ENCODE results near the gene C19orf12.
A peak's percentile ranks its signal among the peaks of the same experiment; 100 is the strongest.
"Not testable (repeated sequence)": the region's sequence is repeated elsewhere in the genome, so short reads cannot be mapped to it uniquely, and the experiment has no call there.

C19orf12 gene

GRCh38 chr19:29677001-29677817, 37.9 kb downstream of the C19orf12 start:
- H3K4me3 ChIP-seq (ENCODE audit: low read depth, low read length), result no peak overlapping the region

GRCh38 chr19:29676586-29676985, 38.5 kb downstream of the C19orf12 start:
- H3K4me3 ChIP-seq (ENCODE audit: low read depth, low read length), result no peak overlapping the region

- H3K4me3 ChIP-seq (ENCODE audit: low read depth, low read length), result no peak overlapping the region
Observed at GRCh38 chr19:29675650-29676186, 39.3 kb downstream of the C19orf12 start.

GRCh38 chr19:29675120-29675649, 39.9 kb downstream of the C19orf12 start:
- H3K4me3 ChIP-seq (ENCODE audit: low read depth, low read length), result no peak overlapping the region

GRCh38 chr19:29674374-29675119, 40.5 kb downstream of the C19orf12 start:
- H3K4me3 ChIP-seq (ENCODE audit: low read depth, low read length), result no peak overlapping the region

GRCh38 chr19:29673451-29674371, 41.4 kb downstream of the C19orf12 start:
- H3K4me3 ChIP-seq (ENCODE audit: low read depth, low read length), result no peak overlapping the region

GRCh38 chr19:29672933-29673336, 42.1 kb downstream of the C19orf12 start:
- no peak overlapping the region for H3K4me3 ChIP-seq (ENCODE audit: low read depth, low read length)

- no peak overlapping the region for H3K4me3 ChIP-seq (ENCODE audit: low read depth, low read length)
Observed at GRCh38 chr19:29672319-29672932, 42.6 kb downstream of the C19orf12 start.

GRCh38 chr19:29671393-29672160, 43.5 kb downstream of the C19orf12 start:
- H3K4me3 ChIP-seq (ENCODE audit: low read depth, low read length), result no peak overlapping the region

- H3K4me3 ChIP-seq (ENCODE audit: low read depth, low read length), result not testable (repeated sequence)
Observed at GRCh38 chr19:29671026-29671392, 44.1 kb downstream of the C19orf12 start.

GRCh38 chr19:29670255-29670654, 44.8 kb downstream of the C19orf12 start:
- H3K4me3 ChIP-seq (ENCODE audit: low read depth, low read length), result no peak overlapping the region

GRCh38 chr19:29668746-29669609, 46.1 kb downstream of the C19orf12 start:
- no peak overlapping the region for H3K4me3 ChIP-seq (ENCODE audit: low read depth, low read length)

GRCh38 chr19:29667901-29668341, 47.1 kb downstream of the C19orf12 start:
- no peak overlapping the region for H3K4me3 ChIP-seq (ENCODE audit: low read depth, low read length)

- H3K4me3 ChIP-seq (ENCODE audit: low read depth, low read length), result no peak overlapping the region
Observed at GRCh38 chr19:29667387-29667783, 47.7 kb downstream of the C19orf12 start.

- H3K4me3 ChIP-seq (ENCODE audit: low read depth, low read length), result peak overlapping the region; percentile 67
Observed at GRCh38 chr19:29666578-29667386, 48.3 kb downstream of the C19orf12 start.

GRCh38 chr19:29665826-29666577, 49.1 kb downstream of the C19orf12 start:
- H3K4me3 ChIP-seq (ENCODE audit: low read depth, low read length), result peak overlapping the region; percentile 67

Measured in iPS-11a (cell line).